Epithelial cell of proximal tubule (primary cell): ENCODE data around the gene P2RX2. TPM values are rescaled to one million over a fixed set of nuclear protein-coding genes. Genes with fewer than 3 reads are reported as not detected.

Experiments
- DNase-seq: peaks from one replicate; pipeline ENCODE4 v3.0.0-alpha.2; 2011; ENCODE audit warnings: low read depth
- H3K4me3 ChIP-seq: 2 replicates; pipeline ENCODE4 v1.5.1; 2011; ENCODE audit warnings: low read depth, mild to moderate bottlenecking, low read length
- total RNA-seq: library from RNA; depleted of rRNA; stranded (reverse); fragments of >200 nt; gene quantifications from 2 replicates; pipeline ENCODE4 v1.2.3, GENCODE V29; 2015
- TF ChIP-seq, protein P1 (sequence below): conservative IDR thresholded peaks from 2 replicates; pipeline ENCODE4 v1.5.1; 2012; ENCODE audit warnings: low read depth, mild to moderate bottlenecking, low read length

P2RX2 gene
- not detected in 2 replicates for total RNA-seq

DNA sequence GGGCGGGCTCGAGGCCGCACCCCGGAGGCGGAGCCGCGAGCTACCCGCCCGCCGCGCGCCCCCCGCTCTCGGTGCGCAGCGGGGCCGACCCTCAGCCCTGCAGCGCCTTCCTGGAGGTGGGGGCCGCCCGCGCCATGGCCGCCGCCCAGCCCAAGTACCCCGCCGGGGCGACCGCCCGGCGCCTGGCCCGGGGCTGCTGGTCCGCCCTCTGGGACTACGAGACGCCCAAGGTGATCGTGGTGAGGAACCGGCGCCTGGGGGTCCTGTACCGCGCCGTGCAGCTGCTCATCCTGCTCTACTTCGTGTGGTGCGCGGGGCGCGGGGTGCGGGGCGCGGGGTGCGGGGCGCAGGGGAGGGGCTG is at the start of gene P2RX2:
P2RX2 (plus strand) TSS at position 94 of the 361 bp plus-strand sequence; CDS start at position 135, 41 bp downstream.
- TF ChIP-seq, protein P1, sequence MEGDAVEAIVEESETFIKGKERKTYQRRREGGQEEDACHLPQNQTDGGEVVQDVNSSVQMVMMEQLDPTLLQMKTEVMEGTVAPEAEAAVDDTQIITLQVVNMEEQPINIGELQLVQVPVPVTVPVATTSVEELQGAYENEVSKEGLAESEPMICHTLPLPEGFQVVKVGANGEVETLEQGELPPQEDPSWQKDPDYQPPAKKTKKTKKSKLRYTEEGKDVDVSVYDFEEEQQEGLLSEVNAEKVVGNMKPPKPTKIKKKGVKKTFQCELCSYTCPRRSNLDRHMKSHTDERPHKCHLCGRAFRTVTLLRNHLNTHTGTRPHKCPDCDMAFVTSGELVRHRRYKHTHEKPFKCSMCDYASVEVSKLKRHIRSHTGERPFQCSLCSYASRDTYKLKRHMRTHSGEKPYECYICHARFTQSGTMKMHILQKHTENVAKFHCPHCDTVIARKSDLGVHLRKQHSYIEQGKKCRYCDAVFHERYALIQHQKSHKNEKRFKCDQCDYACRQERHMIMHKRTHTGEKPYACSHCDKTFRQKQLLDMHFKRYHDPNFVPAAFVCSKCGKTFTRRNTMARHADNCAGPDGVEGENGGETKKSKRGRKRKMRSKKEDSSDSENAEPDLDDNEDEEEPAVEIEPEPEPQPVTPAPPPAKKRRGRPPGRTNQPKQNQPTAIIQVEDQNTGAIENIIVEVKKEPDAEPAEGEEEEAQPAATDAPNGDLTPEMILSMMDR: no peak

GRCh38 chr12:132568826-132569480 is 49.6 kb upstream of the P2RX2 start:
- DNase-seq: no peak
- no peak overlapping the region for H3K4me3 ChIP-seq
- TF ChIP-seq, protein P1: no peak

More for the DNA sequence above, at the start of gene P2RX2:
- H3K4me3 ChIP-seq: no peak within 1 kb of the TSS
- DNase-seq: no peak

GRCh38 chr12:132569856-132570480 is 48.6 kb upstream of the P2RX2 start:
- TF ChIP-seq, protein P1: no peak
- H3K4me3 ChIP-seq: no peak overlapping the region
- no peak for DNase-seq

GRCh38 chr12:132570635-132571034 is 47.9 kb upstream of the P2RX2 start:
- TF ChIP-seq, protein P1: no peak
- no peak overlapping the region for H3K4me3 ChIP-seq
- DNase-seq: no peak

DNA sequence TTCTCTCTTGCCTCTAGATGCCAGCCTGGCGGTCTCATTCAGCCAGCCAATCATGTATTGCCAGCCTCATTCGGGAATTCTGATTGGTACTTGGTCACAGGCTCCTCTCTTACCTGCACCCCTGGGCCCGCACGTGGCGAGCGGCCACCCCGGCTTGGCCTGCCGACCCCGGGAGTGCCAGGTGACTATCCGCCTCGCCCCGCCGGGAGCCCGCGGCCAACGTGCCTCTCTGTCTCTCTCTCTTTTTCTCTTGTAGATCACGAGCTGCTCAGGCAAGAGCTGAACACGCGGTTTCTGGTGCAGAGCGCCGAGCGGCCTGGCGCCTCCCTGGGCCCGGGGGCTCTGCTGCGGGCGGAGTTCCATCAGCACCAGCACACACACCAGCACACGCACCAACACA is 47.5 kb upstream of the P2RX2 start:
- H3K4me3 ChIP-seq: no peak overlapping the region
- no peak for DNase-seq
- TF ChIP-seq, protein P1: no peak

GRCh38 chr12:132571598-132571997 is 47.0 kb upstream of the P2RX2 start:
- no peak for DNase-seq
- TF ChIP-seq, protein P1: no peak
- no peak overlapping the region for H3K4me3 ChIP-seq

DNA sequence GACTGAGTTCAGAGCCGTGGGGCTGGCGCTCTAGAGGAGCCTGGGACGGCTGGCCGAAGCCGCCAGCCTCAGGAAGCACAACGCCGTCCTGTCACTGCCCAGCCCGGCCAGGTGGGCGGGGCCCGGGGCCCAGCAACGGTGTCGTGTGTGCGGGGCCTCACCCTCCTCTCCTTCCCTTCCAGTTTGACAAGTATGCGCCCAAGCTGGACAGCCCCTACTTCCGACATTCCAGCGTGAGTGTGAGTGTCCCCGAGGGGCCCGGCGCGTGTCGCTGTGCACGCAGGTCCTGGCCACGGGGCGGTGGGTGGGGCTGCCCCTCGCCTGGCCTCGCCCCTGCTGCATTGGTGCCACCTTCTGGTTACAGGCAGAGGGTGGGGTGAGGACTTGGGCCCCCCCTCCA is 46.5 kb upstream of the P2RX2 start:
- TF ChIP-seq, protein P1: no peak
- H3K4me3 ChIP-seq: no peak overlapping the region
- DNase-seq: no peak
